NCI-H82 treated with DMSO at 0.1 percent for 48 hours (cell line): ENCODE results near the gene APOBEC3F.
"Not testable (repeated sequence)": the region's sequence is repeated elsewhere in the genome, so short reads cannot be mapped to it uniquely, and the experiment has no call there.

Experiments used
- DNase-seq: peaks from one replicate; lab custom pipeline; 2025; ENCODE audit not compliant: unreplicated experiment; lab: John Stamatoyannopoulos, UW

APOBEC3F gene

GRCh38 chr22:39040538-39041296 lies at the start of gene APOBEC3F:
Gene APOBEC3F (plus strand): TSS chr22:39040864. CDS start chr22:39040961, 97 bp downstream.
- not testable (repeated sequence) for DNase-seq

DNA sequence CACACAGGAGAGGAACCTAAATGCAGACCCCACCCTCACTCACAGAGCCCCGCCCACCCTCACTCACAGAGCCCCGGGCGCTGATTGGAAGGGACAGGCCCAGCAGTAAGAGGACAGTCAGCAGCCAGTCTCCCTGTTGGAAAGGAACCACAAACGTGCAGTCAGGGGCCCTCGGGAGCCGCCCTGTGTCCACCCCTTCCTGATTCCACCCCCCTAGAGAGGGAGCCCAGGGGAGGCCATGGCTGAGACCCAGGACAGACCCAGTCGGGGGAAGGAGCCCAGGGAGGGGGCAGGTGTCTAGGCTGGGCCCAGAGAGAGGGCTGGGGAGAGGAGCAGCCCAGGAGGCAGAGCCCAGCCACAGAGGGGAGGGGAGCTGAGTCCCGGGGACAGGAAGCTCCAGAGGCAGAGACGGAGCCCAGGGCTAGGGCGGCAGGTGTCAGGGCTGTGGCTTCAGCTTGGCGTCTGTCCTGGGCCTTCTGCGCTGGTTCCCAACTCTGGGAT lies 47.7 kb upstream of the APOBEC3F start:
- DNase-seq, result not testable (repeated sequence)

DNA sequence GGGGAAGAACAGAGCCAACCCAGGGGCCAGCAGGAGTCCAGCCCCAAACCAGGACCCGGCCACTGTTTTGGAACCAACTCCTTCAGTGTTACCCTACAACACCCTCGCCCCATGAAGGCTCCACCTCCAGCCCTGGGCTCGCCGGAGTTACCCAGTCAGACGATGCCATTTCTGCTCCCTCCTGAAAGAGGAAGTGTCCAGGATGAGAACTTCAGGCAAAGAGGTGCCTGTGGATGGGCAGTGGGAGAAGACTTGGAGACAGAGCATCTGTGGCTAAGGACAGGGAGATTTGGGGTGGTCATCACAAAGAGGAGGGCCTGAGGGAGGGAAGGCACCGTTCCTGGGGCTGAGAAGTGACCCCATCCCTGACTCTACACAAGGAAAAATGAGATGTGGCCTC lies 44.6 kb upstream of the APOBEC3F start:
- no peak for DNase-seq

DNA sequence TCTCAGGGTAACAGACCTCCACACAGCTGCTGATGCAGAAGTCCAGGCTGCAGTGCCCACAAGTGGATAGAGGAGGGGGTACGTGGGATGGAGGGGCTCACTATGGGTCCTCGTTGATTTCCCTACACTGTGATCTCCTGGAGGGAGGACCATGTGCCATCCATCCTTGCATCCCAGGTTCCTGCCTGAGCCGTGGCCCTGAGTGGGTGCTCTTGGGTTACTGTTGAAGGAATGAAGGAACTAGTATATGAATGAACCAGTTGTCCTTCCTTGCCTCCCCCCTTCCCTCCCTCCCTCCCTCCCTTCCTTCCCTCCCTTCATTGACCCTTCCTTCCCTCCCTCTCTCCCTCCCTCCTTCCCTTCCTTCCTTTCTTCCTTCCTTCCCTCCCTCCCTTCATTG lies 43.1 kb upstream of the APOBEC3F start:
- no peak for DNase-seq

- DNase-seq, result no peak
Measured at GRCh38 chr22:39003165-39003638, 37.5 kb upstream of the APOBEC3F start.

- DNase-seq, result no peak
Measured at GRCh38 chr22:39007177-39007576, 33.5 kb upstream of the APOBEC3F start.

DNA sequence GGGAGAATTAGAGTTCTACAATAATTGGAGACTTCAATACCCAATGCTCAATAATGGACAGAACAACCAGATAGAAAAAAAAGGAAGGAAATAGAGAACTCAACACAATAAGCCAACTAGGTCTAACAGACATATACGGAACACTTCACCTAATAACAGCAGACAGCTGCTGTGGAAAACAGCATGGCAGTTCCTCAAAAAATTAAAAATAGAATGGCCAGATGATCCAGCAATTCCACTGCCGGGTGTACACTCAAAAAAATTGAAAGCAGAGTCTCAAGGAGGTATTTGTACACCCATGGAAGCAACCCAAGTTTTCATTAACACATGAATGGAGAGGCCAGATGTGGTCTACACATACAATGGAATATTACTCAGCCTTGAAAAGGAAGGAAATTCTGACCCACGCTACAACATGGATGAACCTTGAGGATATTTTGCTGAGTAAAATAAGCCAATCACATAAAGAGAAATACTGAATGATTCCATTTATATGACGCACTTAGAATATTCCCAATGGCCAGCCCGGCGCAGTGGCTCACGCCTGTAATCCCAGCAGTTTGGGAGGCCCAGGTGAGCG lies 32.3 kb upstream of the APOBEC3F start:
- not testable (repeated sequence) for DNase-seq

DNA sequence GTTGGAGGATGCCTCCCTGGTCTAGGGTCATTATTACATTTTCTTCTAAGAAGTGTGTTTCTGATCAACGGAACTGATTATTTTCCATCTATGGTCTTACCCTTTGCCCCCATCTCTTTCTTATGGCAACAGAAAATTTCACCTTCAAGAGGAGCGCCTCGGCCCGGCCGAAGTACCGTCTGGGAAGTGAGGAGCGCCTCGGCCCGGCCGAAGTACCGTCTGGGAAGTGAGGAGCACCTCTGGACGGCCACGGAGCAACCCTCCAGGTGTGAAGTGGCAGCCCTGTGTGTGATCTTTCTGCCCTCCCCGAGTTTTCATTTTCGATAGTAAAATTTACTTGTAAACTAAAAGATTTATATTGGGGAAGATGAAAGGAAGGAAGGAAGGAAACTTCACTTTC lies 29.7 kb upstream of the APOBEC3F start:
- no peak for DNase-seq

GRCh38 chr22:39012533-39013511 lies 27.8 kb upstream of the APOBEC3F start:
- no peak for DNase-seq

GRCh38 chr22:39013561-39013941 lies 27.1 kb upstream of the APOBEC3F start:
- not testable (repeated sequence) for DNase-seq

- no peak for DNase-seq
Measured at GRCh38 chr22:39013942-39014722, 26.5 kb upstream of the APOBEC3F start, which contains the start of gene APOBEC3C. Gene APOBEC3C (plus strand): TSS chr22:39014257. CDS start chr22:39014363, 106 bp downstream.

- not testable (repeated sequence) for DNase-seq
Measured at GRCh38 chr22:39014723-39015121, 25.9 kb upstream of the APOBEC3F start.

GRCh38 chr22:39016592-39016991 lies 24.1 kb upstream of the APOBEC3F start:
- no peak for DNase-seq

DNA sequence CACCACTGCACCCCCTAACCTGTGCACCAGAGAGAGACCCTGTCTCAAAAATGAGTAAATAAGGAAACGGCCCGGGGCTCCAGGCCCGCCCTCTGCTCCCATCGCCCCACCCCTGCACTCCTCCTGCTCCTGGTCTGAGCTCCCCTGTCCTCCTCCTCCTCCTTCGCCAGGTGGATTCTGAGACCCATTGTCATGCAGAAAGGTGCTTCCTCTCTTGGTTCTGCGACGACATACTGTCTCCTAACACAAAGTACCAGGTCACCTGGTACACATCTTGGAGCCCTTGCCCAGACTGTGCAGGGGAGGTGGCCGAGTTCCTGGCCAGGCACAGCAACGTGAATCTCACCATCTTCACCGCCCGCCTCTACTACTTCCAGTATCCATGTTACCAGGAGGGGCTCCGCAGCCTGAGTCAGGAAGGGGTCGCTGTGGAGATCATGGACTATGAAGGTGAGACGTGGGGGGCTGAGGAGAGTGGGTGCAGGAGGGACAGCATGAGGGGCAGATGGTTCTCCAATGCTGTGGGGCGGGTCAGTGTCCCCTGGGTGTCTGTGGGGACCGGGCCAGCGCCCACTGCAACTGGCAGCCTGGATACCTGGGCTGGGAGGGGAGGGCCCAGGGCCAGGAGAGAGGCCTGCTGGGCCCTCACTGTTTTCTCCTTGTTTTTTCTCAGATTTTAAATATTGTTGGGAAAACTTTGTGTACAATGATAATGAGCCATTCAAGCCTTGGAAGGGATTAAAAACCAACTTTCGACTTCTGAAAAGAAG lies 22.9 kb upstream of the APOBEC3F start:
- DNase-seq, result no peak

GRCh38 chr22:39020021-39020651 lies 20.5 kb upstream of the APOBEC3F start:
- DNase-seq, result not testable (repeated sequence)

DNA sequence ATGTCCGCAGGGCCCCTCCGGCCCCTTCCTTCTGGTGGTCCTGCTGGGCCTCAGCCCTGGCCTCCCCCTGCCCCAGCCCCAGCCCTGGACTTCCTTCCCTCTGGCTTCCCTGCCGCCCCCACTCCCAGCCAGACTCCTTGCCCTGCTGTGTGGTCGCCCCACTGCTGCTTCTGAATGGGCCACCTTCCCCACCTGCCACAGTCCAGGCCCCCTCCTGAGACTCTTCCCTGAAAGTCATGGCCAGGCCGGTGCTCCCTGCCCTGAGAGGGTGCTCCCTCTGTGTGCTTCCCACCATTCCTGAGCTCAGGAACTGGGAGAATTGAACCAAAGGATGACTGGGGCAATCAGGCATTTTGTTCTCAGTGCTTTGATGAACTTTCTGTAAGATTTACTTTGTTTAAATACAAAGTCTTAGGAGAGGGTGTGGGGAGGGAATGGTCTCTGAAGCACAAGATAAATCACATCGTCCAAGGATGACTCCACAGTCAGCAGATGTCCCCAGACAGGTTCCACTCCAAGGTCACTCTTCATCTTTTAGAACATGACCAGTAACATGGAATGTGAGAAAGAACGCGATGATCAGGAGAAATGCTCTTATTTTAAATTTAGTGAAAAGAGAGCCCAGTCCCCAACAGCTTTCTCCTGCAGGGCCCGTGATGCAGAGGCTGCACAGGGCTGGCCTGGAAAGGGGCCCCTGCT lies 19.0 kb upstream of the APOBEC3F start:
- no peak for DNase-seq

- DNase-seq, result no peak
Measured at GRCh38 chr22:39024519-39025308, 15.9 kb upstream of the APOBEC3F start.
